Activated CD4-positive, alpha-beta T cell treated with anti-CD3 and anti-CD28 coated beads for 48 hours (primary cell): ENCODE data around the gene DSTYK.

Experiments used
- DNase-seq: peaks from one replicate; pipeline ENCODE4 v3.0.0-alpha.2; 2020

The DSTYK gene, protein sequence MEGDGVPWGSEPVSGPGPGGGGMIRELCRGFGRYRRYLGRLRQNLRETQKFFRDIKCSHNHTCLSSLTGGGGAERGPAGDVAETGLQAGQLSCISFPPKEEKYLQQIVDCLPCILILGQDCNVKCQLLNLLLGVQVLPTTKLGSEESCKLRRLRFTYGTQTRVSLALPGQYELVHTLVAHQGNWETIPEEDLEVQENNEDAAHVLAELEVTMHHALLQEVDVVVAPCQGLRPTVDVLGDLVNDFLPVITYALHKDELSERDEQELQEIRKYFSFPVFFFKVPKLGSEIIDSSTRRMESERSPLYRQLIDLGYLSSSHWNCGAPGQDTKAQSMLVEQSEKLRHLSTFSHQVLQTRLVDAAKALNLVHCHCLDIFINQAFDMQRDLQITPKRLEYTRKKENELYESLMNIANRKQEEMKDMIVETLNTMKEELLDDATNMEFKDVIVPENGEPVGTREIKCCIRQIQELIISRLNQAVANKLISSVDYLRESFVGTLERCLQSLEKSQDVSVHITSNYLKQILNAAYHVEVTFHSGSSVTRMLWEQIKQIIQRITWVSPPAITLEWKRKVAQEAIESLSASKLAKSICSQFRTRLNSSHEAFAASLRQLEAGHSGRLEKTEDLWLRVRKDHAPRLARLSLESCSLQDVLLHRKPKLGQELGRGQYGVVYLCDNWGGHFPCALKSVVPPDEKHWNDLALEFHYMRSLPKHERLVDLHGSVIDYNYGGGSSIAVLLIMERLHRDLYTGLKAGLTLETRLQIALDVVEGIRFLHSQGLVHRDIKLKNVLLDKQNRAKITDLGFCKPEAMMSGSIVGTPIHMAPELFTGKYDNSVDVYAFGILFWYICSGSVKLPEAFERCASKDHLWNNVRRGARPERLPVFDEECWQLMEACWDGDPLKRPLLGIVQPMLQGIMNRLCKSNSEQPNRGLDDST

GRCh38 chr1:205211169-205211838 lies at the start of gene DSTYK:
Gene DSTYK (minus strand): TSS chr1:205211702. CDS start chr1:205211535, 167 bp downstream.
- peak; percentile 95 for DNase-seq

DNA sequence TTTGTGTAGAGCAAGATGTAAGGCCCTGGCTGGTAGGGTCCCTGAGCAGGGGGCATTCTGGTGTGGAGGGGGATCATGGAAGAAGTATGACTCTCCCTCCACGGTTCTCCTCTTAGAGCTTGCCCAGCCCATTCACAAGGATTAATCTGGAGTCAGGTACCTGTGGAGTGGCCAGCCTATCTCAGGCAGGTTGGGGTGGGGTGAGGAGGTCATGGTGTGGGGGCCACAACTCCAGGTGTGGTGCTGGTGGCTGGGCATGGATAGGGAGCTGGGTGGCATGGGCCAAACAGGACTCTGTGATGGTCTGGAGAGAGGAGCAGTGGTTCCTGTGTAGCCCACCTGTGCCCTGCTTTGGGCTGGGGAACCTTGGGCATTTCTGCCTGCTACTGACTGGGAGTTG lies 48.5 kb upstream of the DSTYK start:
- no peak for DNase-seq

DNA sequence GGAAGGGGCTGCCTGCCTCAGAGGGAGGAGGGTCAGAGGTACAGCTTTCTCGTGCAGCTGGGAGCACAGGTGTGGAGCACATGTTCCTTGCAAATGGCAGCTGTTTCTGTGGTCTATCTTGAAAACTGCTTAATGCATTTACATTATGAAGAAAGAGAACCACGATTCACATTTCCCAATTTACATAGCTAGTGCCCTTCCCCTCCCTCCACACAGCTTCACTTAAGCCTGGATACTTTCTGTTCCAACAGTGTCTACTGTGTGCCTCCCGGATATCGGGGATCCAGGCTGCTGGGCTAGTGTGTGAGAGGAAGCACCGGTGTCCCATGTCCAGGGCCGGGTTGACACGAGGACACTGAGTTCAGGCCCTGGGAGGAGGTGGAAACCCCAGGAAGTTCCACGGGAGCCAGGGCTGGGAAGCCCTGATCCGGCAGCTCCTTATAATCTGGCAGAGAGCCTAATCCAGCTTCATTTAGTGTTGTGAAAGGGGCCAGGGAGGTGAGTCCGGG lies 47.9 kb upstream of the DSTYK start:
- no peak for DNase-seq

- no peak for DNase-seq
These were observed 47.2 kb upstream of the DSTYK start for GRCh38 chr1:205258719-205259118.

- no peak for DNase-seq
These were observed 46.8 kb upstream of the DSTYK start for GRCh38 chr1:205258261-205258691.

DNA sequence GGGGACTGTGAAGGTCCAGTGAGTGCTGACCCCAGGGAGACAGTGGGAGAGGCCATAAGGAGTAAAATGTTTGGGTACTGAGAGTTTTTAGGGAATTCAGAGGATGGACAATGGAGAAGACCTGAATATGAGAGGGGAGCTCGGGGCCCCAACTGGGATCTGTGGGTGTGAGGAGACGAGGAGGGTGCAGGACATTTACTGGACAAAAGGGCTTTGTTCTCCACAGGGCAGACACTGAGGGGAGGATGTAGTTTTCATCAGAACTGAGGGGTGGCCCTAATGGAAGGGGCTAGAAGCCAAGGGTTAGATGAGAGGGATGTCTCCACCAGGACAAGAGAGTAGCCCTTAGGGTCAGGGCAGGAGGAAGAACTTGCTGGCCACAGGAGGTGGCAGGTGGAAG lies 46.2 kb upstream of the DSTYK start:
- DNase-seq: no peak

DNA sequence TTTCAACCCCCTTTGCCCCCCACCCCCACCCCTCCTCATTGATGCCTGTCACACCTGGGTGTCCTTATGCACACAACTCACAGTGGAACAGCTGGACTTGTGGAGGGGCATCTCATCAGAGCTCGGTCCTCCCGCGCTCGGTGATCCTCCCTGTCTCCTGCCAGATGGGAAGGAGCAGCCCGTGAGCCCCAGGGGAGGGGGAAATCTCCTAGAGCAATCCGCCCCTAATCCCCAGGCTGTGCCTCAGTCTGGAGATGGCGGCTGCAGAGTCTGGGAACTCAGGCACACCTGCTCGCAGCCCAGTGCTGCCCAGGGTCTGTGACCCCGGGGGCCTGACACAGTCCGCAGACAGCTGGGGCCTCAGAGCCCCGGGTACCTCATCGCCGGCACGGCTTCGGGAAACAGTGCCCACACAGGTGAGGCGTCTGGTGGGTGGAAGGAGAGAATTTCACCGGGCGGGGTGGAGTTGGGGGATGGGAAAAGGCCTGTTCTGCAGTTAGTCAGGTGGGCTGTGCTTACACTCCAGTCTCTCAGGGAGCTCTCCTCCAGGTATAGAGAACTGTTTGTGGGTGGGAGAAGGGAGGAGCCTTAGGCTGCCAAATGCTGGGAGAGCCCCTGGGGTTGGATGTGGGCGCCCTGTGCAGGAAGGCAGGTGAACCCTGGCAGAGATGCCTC lies 45.6 kb upstream of the DSTYK start:
- DNase-seq: no peak

DNA sequence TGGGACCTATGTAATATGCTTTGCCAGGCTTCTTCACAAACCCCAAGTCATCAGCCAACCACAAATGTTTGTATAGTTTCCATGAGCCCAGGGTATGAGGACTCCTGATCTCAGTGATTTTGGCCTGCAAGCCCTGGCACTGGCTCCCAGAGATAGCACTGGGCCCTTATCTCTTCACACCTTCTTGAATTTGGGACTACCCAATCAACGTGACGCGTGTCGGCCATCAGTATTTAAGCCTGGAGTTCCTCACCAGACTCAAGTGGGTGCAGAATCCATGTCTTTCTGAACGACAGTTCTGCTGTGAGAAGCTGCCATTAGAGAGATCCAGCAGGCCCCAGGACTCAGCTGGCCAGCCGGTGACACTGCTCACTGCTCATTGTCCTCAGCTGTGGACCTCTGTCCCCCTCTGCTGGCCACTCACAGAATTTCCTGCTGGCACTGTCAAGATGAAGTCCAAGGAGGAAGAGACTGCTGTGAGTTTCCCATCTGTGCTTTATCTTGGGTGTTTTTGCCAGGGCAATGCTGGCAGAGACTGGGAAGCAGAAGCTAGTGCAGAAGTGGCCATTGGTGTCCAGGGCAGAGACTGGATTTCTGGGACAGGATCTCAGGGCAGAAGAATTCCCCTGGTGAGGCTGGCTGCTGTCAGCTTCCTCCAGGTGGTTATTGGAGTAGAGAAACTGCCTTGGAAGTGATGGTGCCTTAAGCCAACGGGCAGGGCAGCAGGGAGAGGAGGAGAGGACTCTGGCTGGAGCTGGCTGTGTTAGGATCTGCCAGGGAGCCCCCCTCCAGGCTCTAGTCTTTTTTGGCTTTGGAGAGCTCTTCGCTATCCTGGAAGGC lies 44.7 kb upstream of the DSTYK start:
- DNase-seq: peak; percentile 91

GRCh38 chr1:205251576-205251975 lies 40.1 kb upstream of the DSTYK start:
- DNase-seq: no peak

DNA sequence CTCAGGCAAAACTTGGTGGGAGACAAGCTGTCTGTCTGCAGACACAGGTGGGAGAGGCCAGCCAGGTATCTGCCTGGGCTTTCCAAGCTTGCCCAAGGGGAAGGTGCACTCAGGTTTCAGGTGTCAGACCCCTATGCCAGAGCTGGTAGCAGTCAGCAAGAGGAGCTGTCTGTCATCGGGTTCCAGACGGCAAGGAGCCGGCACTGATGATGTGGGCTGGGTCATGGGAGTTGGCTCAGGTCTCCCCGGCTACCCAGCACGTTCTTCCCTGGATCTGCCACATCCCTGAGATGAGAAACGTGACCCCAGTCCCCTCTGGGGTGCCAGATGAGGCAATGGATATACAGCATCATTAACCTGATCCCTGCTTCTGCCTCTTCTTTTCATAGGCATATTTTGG lies 39.2 kb upstream of the DSTYK start:
- no peak for DNase-seq

GRCh38 chr1:205249651-205250050 lies 38.1 kb upstream of the DSTYK start:
- no peak for DNase-seq

DNA sequence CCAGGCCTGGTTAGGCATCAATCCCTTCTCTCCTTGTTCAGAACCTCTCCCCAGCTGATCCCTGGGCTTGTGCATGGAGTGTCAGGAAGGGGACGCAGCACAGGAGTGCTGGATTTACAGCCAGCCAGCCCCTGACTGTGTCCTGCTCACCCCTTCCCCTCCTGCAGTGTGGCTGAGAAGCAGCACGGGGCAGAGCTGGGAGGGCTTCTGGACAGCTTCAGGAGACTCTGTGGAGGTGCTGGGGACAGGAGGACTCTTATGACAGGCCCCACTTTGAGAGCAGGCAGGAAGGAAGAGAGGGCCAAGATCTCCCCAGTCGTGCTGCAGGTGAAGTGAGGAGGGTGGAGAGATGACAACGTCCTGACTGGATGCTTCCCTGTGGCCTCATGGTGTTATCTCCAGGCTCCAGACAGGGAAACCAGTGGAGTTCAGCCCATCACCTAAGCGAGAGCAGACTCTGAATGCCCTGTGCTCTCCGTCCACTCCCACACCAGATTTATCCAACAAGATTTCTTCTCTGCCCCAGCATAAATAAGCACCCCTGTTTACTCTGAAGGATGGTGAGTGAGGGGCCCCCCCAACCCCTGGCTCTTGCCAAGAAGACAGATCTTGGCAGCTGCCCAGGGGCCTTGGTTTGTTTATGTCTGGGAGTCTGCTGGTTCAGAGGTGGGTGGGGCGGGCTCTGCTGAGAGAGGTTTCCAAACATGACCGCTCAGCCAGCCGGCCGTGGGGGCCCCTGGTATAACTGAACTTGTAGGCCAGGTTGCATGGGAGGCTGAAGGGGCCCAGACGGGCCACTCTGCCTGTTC lies 37.5 kb upstream of the DSTYK start:
- DNase-seq: no peak

DNA sequence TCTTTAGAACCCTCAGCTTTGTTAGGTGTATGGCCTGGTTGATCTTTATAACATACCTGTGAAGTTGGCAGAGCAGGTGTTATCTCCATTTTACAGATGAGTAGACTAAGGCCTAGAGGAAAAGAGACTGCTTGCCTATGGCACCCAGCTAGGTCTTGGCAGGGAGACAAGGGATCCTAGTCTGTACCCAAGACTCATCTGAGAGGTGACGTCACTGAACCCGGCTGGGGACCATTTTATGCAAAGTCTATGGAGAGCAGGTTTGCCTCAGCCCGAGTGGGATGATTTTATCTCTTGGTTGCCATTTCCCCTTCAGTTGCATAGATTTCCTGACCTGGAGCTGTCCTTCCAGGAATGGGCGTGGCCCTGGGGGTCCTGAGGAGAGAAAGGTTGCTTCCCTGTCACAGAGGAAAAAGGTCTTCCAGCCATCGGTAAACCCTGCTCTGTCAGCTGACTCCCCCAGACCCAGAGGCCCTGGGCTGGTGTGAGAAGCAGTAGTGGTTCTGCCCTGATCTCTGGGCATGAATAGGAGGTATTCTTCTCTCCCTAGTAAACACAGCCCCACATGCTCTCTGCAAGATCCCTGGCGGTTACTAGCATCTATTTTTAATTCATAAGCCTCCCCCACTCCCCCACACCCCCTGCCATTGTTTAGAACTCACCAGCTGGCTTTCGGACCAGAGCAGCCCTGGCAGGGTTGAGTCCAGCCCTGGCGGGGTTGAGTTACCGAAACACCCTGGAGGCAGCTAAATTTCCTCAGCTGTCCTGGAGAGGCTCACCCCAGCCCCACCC lies 35.8 kb upstream of the DSTYK start:
- peak; percentile 35 for DNase-seq

DNA sequence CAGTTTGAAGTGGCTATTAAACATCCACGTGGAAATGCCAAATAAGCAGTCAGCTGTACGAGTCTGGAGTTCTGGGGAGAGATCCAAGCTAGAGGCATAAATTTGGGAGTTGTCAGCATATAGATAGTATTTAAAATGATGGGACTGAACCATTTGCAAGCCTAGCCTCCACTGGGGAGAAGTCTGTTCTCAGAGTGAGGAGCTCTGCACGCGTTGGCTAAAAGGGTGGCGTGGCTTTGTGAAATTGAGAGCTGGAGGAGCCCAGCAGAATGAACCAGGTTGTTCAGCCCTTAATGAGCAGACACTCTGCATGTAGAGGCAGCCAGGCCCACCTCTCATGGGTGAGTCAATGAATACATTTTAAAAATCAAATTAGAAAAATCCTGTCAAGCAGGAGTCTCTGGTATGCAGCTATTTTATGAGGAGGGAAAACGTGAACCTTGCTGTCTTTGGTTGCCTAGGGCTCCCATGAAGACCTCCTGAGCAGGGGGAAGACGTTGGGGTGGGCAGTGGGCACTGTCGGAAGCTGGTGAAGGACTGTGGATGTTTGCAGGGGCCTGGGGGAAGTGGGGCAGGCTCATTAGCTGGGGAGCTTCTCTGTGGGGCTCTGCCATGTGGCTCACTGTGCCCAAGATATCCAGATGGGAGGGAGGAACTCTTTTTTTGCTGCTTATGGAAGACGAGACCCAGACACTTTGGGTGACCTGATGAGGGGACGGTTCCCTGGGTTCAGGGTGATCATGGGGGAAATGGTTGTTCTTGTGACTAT lies 35.0 kb upstream of the DSTYK start:
- DNase-seq: no peak

DNA sequence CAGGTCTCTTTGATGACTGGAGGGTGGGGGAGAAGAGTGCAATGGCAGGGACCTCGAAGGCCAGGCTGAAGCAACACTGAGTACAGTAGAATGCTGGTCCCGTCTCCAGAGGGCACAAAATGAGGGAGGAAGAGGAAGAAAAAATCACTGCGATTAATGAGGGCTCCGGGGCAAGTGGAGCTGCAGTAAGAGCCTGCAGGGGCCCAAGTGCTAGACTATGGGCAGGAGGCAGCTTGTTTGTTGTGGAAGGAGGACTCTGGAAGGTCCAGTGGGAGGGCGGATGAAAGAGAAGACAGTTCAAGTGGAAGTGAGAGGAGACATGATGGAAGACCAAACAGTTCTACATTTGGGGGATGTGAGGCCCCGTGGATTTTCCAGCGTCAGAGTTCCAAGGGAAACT lies 33.6 kb upstream of the DSTYK start:
- no peak for DNase-seq

- no peak for DNase-seq
These were observed 32.9 kb upstream of the DSTYK start for GRCh38 chr1:205244384-205244783.

DNA sequence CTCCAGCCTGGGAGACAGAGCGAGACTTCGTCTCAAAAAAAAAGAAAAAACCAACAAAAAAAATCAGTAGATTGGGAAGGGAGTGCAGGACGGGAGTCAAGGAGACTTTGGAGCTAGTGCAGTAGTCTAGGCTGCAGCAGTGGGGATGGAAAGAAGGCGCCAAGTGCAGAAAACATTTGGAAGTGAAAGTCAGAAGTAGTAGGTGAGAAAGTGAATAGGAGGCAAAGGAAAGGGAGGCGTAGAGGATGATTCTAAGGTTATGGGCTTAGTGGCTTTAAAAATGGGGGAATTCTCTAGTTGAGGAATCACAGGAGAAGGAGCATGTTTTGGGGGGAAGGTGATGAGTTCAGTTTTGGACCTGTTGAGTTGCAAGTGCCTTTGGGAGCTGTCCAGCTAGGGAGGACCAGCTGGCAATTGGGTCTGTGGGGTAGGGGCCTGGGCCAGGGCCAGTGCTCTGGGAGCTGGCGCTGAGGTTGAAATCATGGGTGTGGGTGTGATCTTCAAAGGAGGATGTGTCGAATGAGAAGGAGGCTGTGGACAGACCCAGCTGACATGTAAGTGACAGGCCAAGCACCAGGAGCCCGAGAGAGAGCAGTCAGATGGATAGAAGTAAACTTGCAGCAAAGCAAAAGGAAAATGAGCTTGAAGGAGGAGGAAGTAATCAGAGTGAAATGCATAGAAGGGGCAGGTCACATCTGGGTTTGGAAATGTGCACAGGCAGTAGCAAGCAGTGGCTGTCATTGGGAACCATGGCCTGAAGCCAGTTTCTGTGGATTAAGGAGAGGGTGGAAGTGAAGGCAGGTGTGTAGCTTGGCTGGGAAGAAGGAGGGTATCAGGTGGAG lies 32.1 kb upstream of the DSTYK start:
- no peak for DNase-seq
